Measurements from ENCODE around the gene ANKZF1.

ANKZF1 gene

DNA sequence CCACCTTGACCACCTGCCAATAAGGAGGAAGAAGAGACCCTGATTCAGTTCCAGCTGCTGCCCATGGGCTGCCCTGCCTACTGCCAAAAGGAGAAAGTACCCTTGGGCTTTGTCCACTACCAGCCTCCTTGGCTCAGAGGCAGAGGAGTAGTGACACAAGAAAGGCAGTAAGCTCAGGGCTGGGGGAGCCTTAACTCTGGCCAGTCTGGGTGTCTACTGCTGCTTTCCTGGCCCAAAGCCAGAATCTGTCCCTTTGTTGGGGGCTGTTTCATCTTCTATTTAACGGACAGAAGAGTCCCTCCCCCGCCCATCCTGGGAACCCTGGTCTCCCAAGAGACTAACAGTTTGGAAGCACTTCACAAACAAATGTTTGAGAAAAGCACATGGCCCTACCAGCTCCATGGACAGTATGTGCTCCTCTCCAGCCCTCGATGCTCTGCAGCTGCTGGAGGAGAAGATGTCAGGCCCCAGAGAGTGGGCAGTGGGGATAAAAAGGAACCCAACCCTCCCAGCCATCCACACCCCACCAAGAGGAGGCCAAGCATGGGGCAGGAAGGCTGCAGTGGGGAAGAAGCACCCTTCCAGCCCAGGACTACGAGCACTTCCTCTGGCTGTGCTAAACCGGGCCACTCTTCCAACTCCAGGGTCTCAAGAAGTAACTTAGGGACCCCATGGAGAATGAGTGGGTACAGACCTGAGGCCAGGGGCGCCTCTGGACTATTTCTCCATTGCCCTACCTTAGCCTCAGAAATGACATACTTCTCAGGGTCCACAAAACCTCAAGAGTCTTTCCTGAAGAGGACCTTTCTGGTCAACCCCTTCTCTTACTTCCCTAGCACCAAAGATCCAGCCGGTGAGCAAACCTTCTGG lies 1.3 kb upstream of the ANKZF1 start:
- no peak for FAIRE-seq

DNA sequence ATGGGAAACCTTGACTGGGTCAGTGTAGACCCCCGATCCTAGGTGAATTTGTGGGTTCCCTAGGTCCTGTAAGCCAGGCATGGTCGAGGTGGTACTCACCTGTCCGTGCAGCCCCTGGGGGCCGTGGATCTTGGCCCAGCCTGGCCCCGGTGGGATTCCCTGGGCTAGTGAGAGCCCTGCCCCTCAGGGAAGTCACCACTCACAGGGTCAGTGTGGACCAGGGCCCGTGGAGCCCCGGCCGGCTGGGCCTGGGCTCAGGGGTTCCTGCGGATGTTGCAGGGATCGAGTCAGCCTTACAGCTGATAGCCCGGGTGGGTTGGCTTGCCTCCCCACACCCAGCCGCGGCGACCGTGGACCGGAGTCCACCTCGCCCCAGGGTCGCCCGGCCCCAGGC lies 698 bp upstream of the ANKZF1 start:
- no peak for FAIRE-seq

GRCh38 chr2:219230059-219230540 lies 494 bp downstream of the ANKZF1 start:
- FAIRE-seq: no peak

- no peak for FAIRE-seq
Observed at GRCh38 chr2:219234331-219234730, 4.7 kb downstream of the ANKZF1 start.

- FAIRE-seq: no peak
Observed at GRCh38 chr2:219243291-219243761, 13.7 kb downstream of the ANKZF1 start.

- FAIRE-seq: no peak
Observed at GRCh38 chr2:219244789-219245147, 15.2 kb downstream of the ANKZF1 start.

DNA sequence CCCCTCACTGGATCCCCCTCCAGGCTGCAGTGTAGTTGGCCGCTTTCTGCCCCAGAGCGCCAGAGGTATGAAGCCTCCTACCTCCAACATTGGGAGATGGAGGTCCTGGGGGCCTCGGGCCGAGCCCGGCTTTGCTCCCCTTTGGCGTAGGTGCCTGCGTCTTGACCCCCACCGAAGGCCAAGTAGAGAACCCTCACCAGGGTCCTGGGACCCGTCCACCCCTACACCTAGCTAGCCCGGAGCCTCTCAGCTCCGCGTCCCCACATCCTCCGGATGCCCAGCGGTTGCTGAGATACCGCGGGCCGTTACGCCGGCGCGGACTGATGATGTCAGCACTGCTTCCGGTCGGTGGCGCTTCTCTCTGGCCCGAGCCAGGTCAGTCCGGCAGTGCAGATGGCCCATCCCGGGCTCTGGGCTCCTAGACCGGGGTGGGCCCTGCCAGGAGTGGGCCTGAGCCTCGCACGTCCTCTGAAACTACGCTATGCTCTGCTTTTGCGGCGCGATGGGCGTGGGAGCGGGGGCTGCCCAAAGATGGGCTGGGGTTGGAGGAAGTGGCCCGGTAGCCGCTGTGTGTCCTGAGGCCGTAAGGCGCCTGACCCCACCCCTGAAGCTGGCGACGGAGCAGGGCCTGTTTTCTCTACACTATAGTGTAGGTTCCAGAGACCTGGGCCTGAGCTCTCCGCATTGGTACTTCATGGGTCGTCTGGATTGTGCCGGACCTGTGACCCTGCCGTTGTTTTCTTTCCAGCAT lies 15.7 kb downstream of the ANKZF1 start, which contains the start of the genes GLB1L and STK16:
Gene GLB1L (minus strand): TSS at position 297 of the 751 bp plus-strand sequence. CDS start 1,871 bp downstream, outside the sequence.
Gene STK16 (plus strand): TSS at position 332 of the 751 bp plus-strand sequence. CDS start 521 bp downstream, outside the sequence.
- FAIRE-seq: no peak

- FAIRE-seq: no peak
Observed at GRCh38 chr2:219245899-219246230, 16.3 kb downstream of the ANKZF1 start.

GRCh38 chr2:219246559-219246958 lies 17.0 kb downstream of the ANKZF1 start:
- no peak for FAIRE-seq

- no peak for FAIRE-seq
Observed at GRCh38 chr2:219247678-219248642, 18.4 kb downstream of the ANKZF1 start.

DNA sequence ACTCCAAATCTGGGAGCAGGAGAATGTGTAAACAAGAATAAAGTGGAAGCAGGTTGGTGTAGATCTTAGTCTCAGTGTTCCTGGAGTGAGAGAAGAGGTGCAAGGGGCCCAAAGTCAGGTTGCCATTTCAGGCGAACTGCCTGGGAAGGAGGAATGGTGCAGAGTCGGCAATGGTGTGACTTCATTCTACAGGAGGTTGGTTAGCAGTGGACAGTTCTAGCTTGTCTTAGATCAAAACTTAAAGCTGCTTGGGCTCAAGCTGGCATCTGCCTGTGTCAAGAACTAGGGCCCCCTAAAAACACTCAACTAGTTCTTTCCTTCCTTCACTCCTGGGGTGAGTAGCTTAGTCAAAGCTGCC lies 19.2 kb downstream of the ANKZF1 start:
- FAIRE-seq: no peak

- no peak for FAIRE-seq
Observed at GRCh38 chr2:219249203-219249980, 19.8 kb downstream of the ANKZF1 start.

GRCh38 chr2:219250049-219250781 lies 20.6 kb downstream of the ANKZF1 start:
- no peak for FAIRE-seq

GRCh38 chr2:219251656-219252055 lies 22.1 kb downstream of the ANKZF1 start:
- FAIRE-seq: no peak

- no peak for FAIRE-seq
Observed at GRCh38 chr2:219252084-219252483, 22.5 kb downstream of the ANKZF1 start.

GRCh38 chr2:219252570-219252899 lies 22.9 kb downstream of the ANKZF1 start:
- FAIRE-seq: no peak

GRCh38 chr2:219252900-219253752 lies 23.5 kb downstream of the ANKZF1 start, which contains the start of gene TUBA4B:
Gene TUBA4B, plus strand, starts transcription at chr2:219253243. Its CDS starts 165 bp downstream, at chr2:219253408.
- no peak for FAIRE-seq

DNA sequence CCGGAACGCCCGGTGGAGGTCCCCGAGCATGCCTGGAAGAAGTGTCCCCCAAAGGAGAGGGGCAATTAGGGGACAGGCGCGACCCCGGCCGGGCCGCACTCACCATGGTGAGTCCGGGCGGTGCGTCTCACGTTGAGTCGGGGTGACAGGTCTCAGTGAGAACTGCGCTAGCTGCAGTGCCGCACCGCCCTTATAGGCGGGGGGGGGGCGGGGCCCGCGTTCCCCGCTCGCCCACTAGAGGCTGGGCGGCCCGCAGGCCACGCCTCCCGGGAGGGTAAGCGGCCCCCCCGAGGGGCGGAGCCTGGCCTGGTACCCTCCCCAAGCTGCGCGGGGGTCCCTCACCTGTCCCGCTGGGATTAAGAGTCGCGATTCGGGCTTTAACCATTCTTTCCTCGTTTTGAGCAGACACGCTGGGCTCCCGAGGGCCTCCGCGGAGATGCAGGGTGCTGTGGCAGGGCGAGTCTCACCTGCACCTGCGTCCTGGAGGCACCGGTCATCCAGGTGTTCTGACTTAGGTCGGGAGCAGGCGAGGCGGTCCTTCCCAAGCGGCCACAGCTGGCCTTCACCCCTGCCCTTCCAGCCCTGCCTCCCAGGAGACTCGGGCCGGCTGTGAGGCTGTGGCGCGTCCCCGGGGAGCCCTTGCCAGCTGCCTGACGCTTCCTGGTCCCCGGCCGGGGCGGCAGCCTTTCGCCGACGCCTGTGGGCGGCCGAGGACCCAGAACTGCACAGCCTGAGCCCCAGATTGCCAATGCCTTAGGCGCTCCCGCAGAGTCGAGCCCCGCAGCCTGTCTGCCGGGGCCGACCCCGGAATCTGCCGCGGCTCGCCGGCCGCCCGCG lies 24.4 kb downstream of the ANKZF1 start, which contains the start of gene TUBA4A:
Gene TUBA4A (minus strand): TSS at position 166 of the 837 bp plus-strand sequence. CDS start 60 bp downstream, at position 106.
- FAIRE-seq: no peak
